HUES48 (cell line): ENCODE results near the gene GRIK4.

Experiments used
- H3K27ac ChIP-seq: one replicate; pipeline ENCODE4 v1.7.0; 2013; ENCODE audit warnings: low read depth, low read length, inconsistent platforms
- H3K27me3 ChIP-seq: 2 replicates; pipeline ENCODE4 v1.6.1; 2013; ENCODE audit warnings: mild to moderate bottlenecking, low read length; ENCODE audit not compliant: control insufficient read depth, insufficient read depth
- H3K36me3 ChIP-seq: 2 replicates; pipeline ENCODE4 v1.6.1; 2013; ENCODE audit warnings: low read length; ENCODE audit not compliant: control insufficient read depth, insufficient read depth
- H3K4me1 ChIP-seq: 2 replicates; pipeline ENCODE4 v1.6.1; 2013; ENCODE audit warnings: mild to moderate bottlenecking, low read length; ENCODE audit not compliant: control insufficient read depth, insufficient read depth
- H3K4me3 ChIP-seq: 2 replicates; pipeline ENCODE4 v1.5.1; 2013; ENCODE audit warnings: mild to moderate bottlenecking, low read depth, low read length
- H3K9ac ChIP-seq: 2 replicates; pipeline ENCODE4 v1.6.1; 2013; ENCODE audit warnings: mild to moderate bottlenecking, low read depth, low read length, moderate library complexity
- H3K9me3 ChIP-seq: 2 replicates; pipeline ENCODE4 v1.6.1; 2013; ENCODE audit warnings: low read length; ENCODE audit not compliant: control insufficient read depth, insufficient read depth

Gene GRIK4

GRCh38 chr11:120703358-120704152, 192.0 kb downstream of the GRIK4 start:
- Histone ChIP-seq H3K36me3 (no peaks in the 10 kb centered on the region), H3K4me3 (no peak overlapping the region), H3K27ac (no peak overlapping the region), H3K9ac (no peak overlapping the region), H3K27me3 (no peaks in the 10 kb centered on the region), H3K9me3 (no peaks in the 10 kb centered on the region), H3K4me1 (no peaks in the 10 kb centered on the region)

- H3K4me1 ChIP-seq = no peaks in the 10 kb centered on the region
- no peaks in the 10 kb centered on the region for H3K9me3 ChIP-seq
- H3K27me3 ChIP-seq = no peaks in the 10 kb centered on the region
- H3K27ac ChIP-seq = no peak overlapping the region
- no peak overlapping the region for H3K4me3 ChIP-seq
- no peaks in the 10 kb centered on the region for H3K36me3 ChIP-seq
- H3K9ac ChIP-seq = no peak overlapping the region
These were observed 192.8 kb downstream of the GRIK4 start for GRCh38 chr11:120704256-120704750.

GRCh38 chr11:120706257-120706656, 194.7 kb downstream of the GRIK4 start:
- Histone ChIP-seq H3K4me3 (no peak overlapping the region), H3K9me3 (no peaks in the 10 kb centered on the region), H3K4me1 (peaks cover 12% of the 10 kb centered on the region), H3K27ac (no peak overlapping the region), H3K36me3 (no peaks in the 10 kb centered on the region), H3K9ac (no peak overlapping the region), H3K27me3 (no peaks in the 10 kb centered on the region)

GRCh38 chr11:120707098-120707497, 195.6 kb downstream of the GRIK4 start:
- H3K27me3 ChIP-seq = no peaks in the 10 kb centered on the region
- no peaks in the 10 kb centered on the region for H3K36me3 ChIP-seq
- no peak overlapping the region for H3K27ac ChIP-seq
- peaks cover 19% of the 10 kb centered on the region for H3K4me1 ChIP-seq
- H3K4me3 ChIP-seq = no peak overlapping the region
- no peaks in the 10 kb centered on the region for H3K9me3 ChIP-seq
- no peak overlapping the region for H3K9ac ChIP-seq

- H3K9ac ChIP-seq = no peak overlapping the region
- H3K9me3 ChIP-seq = no peaks in the 10 kb centered on the region
- no peak overlapping the region for H3K27ac ChIP-seq
- peaks cover 19% of the 10 kb centered on the region for H3K4me1 ChIP-seq
- H3K4me3 ChIP-seq = no peak overlapping the region
- no peaks in the 10 kb centered on the region for H3K27me3 ChIP-seq
- H3K36me3 ChIP-seq = no peaks in the 10 kb centered on the region
These were observed 196.1 kb downstream of the GRIK4 start for GRCh38 chr11:120707663-120708062.

GRCh38 chr11:120708511-120709183, 197.1 kb downstream of the GRIK4 start:
- Histone ChIP-seq H3K4me3 (no peak overlapping the region), H3K36me3 (no peaks in the 10 kb centered on the region), H3K9ac (no peak overlapping the region), H3K4me1 (peaks cover 19% of the 10 kb centered on the region), H3K27ac (no peak overlapping the region), H3K9me3 (no peaks in the 10 kb centered on the region), H3K27me3 (no peaks in the 10 kb centered on the region)

- H3K27me3 ChIP-seq = no peaks in the 10 kb centered on the region
These were observed 198.3 kb downstream of the GRIK4 start for GRCh38 chr11:120709808-120710207.

GRCh38 chr11:120710354-120711131, 199.0 kb downstream of the GRIK4 start:
- H3K9ac ChIP-seq = no peak overlapping the region
- no peaks in the 10 kb centered on the region for H3K9me3 ChIP-seq
- no peaks in the 10 kb centered on the region for H3K27me3 ChIP-seq
- H3K27ac ChIP-seq = peak overlapping the region; percentile 8
- no peak overlapping the region for H3K4me3 ChIP-seq
- no peaks in the 10 kb centered on the region for H3K36me3 ChIP-seq
- H3K4me1 ChIP-seq = peaks cover 24% of the 10 kb centered on the region

More at GRCh38 chr11:120709808-120710207, 198.3 kb downstream of the GRIK4 start:
- no peaks in the 10 kb centered on the region for H3K9me3 ChIP-seq
- no peaks in the 10 kb centered on the region for H3K36me3 ChIP-seq
- no peak overlapping the region for H3K4me3 ChIP-seq
- H3K4me1 ChIP-seq = peaks cover 20% of the 10 kb centered on the region
- H3K27ac ChIP-seq = no peak overlapping the region
- no peak overlapping the region for H3K9ac ChIP-seq

- Histone ChIP-seq H3K27ac (no peak overlapping the region), H3K4me1 (peaks cover 24% of the 10 kb centered on the region), H3K36me3 (no peaks in the 10 kb centered on the region), H3K4me3 (no peak overlapping the region), H3K9ac (no peak overlapping the region), H3K27me3 (no peaks in the 10 kb centered on the region), H3K9me3 (no peaks in the 10 kb centered on the region)
These were observed 200.5 kb downstream of the GRIK4 start for GRCh38 chr11:120712014-120712413.

GRCh38 chr11:120712881-120713280, 201.3 kb downstream of the GRIK4 start:
- Histone ChIP-seq H3K9me3 (no peaks in the 10 kb centered on the region), H3K4me1 (peaks cover 24% of the 10 kb centered on the region), H3K27ac (no peak overlapping the region), H3K4me3 (no peak overlapping the region), H3K36me3 (no peaks in the 10 kb centered on the region), H3K9ac (no peak overlapping the region), H3K27me3 (no peaks in the 10 kb centered on the region)
